GM20000 (cell line): ENCODE results near the gene BCL2L15.

Source experiments
- DNase-seq: peaks from one replicate; pipeline ENCODE4 v3.0.0; 2012; ENCODE audit warnings: low spot score
- TF ChIP-seq, protein P1 (sequence below): IDR thresholded peaks from 2 replicates; pipeline ENCODE4 v1.5.1; 2012; ENCODE audit warnings: mild to moderate bottlenecking, control low read depth; ENCODE audit errors: extremely low read depth, missing control alignments

The BCL2L15 gene

GRCh38 chr1:113836534-113836933, 50.8 kb downstream of the BCL2L15 start:
- no peak for DNase-seq
- TF ChIP-seq, protein P1, sequence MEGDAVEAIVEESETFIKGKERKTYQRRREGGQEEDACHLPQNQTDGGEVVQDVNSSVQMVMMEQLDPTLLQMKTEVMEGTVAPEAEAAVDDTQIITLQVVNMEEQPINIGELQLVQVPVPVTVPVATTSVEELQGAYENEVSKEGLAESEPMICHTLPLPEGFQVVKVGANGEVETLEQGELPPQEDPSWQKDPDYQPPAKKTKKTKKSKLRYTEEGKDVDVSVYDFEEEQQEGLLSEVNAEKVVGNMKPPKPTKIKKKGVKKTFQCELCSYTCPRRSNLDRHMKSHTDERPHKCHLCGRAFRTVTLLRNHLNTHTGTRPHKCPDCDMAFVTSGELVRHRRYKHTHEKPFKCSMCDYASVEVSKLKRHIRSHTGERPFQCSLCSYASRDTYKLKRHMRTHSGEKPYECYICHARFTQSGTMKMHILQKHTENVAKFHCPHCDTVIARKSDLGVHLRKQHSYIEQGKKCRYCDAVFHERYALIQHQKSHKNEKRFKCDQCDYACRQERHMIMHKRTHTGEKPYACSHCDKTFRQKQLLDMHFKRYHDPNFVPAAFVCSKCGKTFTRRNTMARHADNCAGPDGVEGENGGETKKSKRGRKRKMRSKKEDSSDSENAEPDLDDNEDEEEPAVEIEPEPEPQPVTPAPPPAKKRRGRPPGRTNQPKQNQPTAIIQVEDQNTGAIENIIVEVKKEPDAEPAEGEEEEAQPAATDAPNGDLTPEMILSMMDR, result no peak

GRCh38 chr1:113835686-113836290, 51.6 kb downstream of the BCL2L15 start:
- peak; percentile 36 for DNase-seq
- TF ChIP-seq, protein P1, result no peak

DNA sequence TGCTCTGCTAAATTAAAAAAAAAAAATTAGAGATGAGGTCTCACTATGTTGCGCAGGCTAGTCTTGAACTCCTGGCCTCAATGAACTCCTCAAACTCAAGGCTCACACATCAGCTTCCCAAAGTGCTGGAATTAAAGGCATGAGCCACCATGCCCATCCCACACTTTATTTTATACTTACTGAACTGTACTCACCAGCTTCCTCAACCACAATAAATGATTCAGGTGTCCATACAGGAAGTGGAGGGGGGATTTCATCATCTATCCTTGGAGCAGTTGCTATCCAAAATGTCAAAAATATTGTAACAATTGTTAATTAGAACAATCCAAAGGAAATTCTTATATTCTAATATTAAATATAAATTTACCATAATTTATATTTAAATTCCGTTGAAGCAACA, 52.7 kb downstream of the BCL2L15 start:
- TF ChIP-seq, protein P1, result no peak
- DNase-seq, result no peak
